Activated naive CD4-positive, alpha-beta T cell treated with anti-CD3 and anti-CD28 coated beads, Interleukin-2, amount 10 ng/mL, durations not matched to agents 5 hours and 36 hours (primary cell): ENCODE data around the gene ACE2. TPM values are rescaled to one million over a fixed set of nuclear protein-coding genes. Genes with fewer than 3 reads are reported as not detected.

Source experiments
- total RNA-seq, 2 experiments: library from RNA; stranded (reverse); gene quantifications; one replicate each; pipeline ENCODE4 v1.2.3, GENCODE V29; 2021

The ACE2 gene
- total RNA-seq, result not detected

GRCh38 chrX:15600745-15601144, at the start of gene ACE2:
Gene ACE2, minus strand, starts transcription at chrX:15600960. Its CDS starts 49 bp downstream, at chrX:15600911.

Other genes with a start within 250 kb of the ACE2 start
- not detected for gene VEGFD, start 216.5 kb downstream of the ACE2 start, total RNA-seq
- gene PIR, start 107.6 kb downstream of the ACE2 start, total RNA-seq, result 1 to 10 TPM; 2.4 to 3.0 TPM
- not detected for gene BMX, start 100.2 kb downstream of the ACE2 start, total RNA-seq
- under 1 TPM; 0.13 to 0.34 TPM for gene CLTRN, start 63.8 kb upstream of the ACE2 start, total RNA-seq
- gene CA5B, start 137.3 kb upstream of the ACE2 start, total RNA-seq, result 10 to 100 TPM; 27.0 to 27.6 TPM
- gene ZRSR2, start 189.5 kb upstream of the ACE2 start, total RNA-seq, result 10 to 100 TPM; 17.8 to 20.8 TPM